B cell (primary cell): ENCODE results near the gene SIRT7.

Experiments
- CTCF ChIP-seq: fragments of 200-600 bp; IDR thresholded peaks from one replicate; pipeline ENCODE4 v1.8.0; 2022; ENCODE audit warnings: antibody characterized with exemption, mild to moderate bottlenecking
- EZH2 ChIP-seq: IDR thresholded peaks from 2 replicates; pipeline ENCODE4 v1.6.1; 2012; ENCODE audit warnings: borderline replicate concordance, low read depth, mild to moderate bottlenecking, moderate library complexity, low read length; ENCODE audit not compliant: insufficient read depth, poor library complexity, severe bottlenecking

- TF ChIP-seq CTCF: no peak
- no peak for TF ChIP-seq EZH2
These were observed 18.3 kb downstream of the SIRT7 start for GRCh38 chr17:81899514-81900166.
